Pancreas (tissue), 10 donors: ENCODE results near the gene USP9Y. TPM values are rescaled to one million over a fixed set of nuclear protein-coding genes. Genes with fewer than 3 reads are reported as not detected.

Experiments
- ATAC-seq, 4 donors: fragments of 200-7000 bp; cut with Tn5 transposase; one replicate each; pipeline versions ENCODE4 v1.8.0 to v1.9.1; 2020; ENCODE audit warnings: mild to moderate bottlenecking in 4 of 4, moderate library complexity in 4 of 4
- DNase-seq, 6 donors: peaks; one replicate each; pipeline ENCODE4 v3.0.0-alpha.2; 2020
- FAIRE-seq: peaks from 2 replicates; lab custom pipeline; 2012; peaks lifted over from hg19 to GRCh38; lab: Jason Lieb, UNC
- H3K27ac ChIP-seq, 4 donors: fragments of 200-600 bp; sonication (generic); 1 replicate in 3 of 4; 2 replicates in 1 of 4; pipeline versions ENCODE4 v1.5.0 to v1.8.0; 2020
- H3K27me3 ChIP-seq, 4 donors: fragments of 200-600 bp; one replicate each; pipeline ENCODE4 v1.8.0; 2021
- H3K36me3 ChIP-seq, 3 donors: fragments of 200-600 bp; sonication (generic) in 1 of 3; one replicate each; pipeline versions ENCODE4 v1.5.0 to v1.8.0; 2020 to 2021
- H3K4me1 ChIP-seq, 3 donors: fragments of 200-600 bp; one replicate each; pipeline ENCODE4 v1.8.0; 2021
- H3K4me3 ChIP-seq, 4 donors: fragments of 200-600 bp; sonication (generic) in 2 of 4; one replicate each; pipeline versions ENCODE4 v1.5.0 to v1.8.0; 2020 to 2021
- H3K9me3 ChIP-seq, 4 donors: fragments of 200-600 bp; one replicate each; pipeline ENCODE4 v1.8.0; 2021
- CTCF ChIP-seq, 4 donors: fragments of 200-600 bp; sonication (generic) in 3 of 4; IDR thresholded peaks; one replicate each; pipeline versions ENCODE4 v1.5.0 to v1.8.0; 2021; ENCODE audit warnings: antibody characterized with exemption in 4 of 4
- WGBS, 2 donors: extraction: QIAGEN DNeasy Blood & Tissue Kit; methylation state at CpG; one replicate each; pipeline ENCODE4 v1.1.7; 2013; 5-methylcytosine and 5-hydroxymethylcytosine counted together
- intact Hi-C, 3 donors: fragments of 100-400 bp; cut with DNase I; formaldehyde crosslinking; loops; one replicate each; pipeline versions ENCODE4 v1.11.1 to v1.14.2; 2022
- polyA plus RNA-seq, 2 donors: library from polyadenylated mRNA; stranded (reverse); fragments of 200-250 nt; gene quantifications; one replicate each; pipeline ENCODE4 v1.2.3, GENCODE V29; 2013
- total RNA-seq, 6 donors: library from RNA; stranded (reverse); fragmentation: NEBNext Ultra II Directional in 4 of 6; extraction: Animal tissue kit (Norgen Biotek cat#: 25700) in 4 of 6; gene quantifications; one replicate each; pipeline versions ENCODE4 v1.2.1 to v1.2.4, GENCODE V29; 2021 to 2023
- donor health status: healthy with polysubstance abuse.
- donor health status: DM: no; HTN: no; CAD: no; lungs with moderate emphysema.
- donor health status: DM: no; HTN: no; CAD: no.
- donor health status: control.
- donor health status: control.
- donor health status: Bipolar disorder and iron deficiency.
- donor health status: DM: yes; HTN: yes; CAD: no.
- donor health status: DM: no; HTN: no; CAD: no.
- donor health status: DM: no; HTN: no; CAD: no.
- donor health status: DM: yes; HTN: yes; CAD: no.

Gene USP9Y
- total and polyA plus RNA-seq, 8 donors, result 0.09 to 20.4 (median 10.4) TPM; not detected in 5

GRCh38 chrY:12809034-12809433, 108.0 kb downstream of the USP9Y start:
- no peak overlapping the region for H3K27ac ChIP-seq
- FAIRE-seq (no peak), ATAC-seq (no peak), DNase-seq (no peak)
- H3K9me3 ChIP-seq, result no peaks in the 10 kb centered on the region
- no peaks in the 10 kb centered on the region for H3K4me1 ChIP-seq
- no peak overlapping the region for H3K4me3 ChIP-seq
- H3K27me3 ChIP-seq, result no peaks in the 10 kb centered on the region
- TF ChIP-seq CTCF (IDR thresholded peaks at IDR 0.05), result no peak
- intact Hi-C loops, result no loop called here
- H3K36me3 ChIP-seq, result no peaks in the 10 kb centered on the region
- WGBS, 2 donors, result 48% methylated on average over 3 of the region's 3 CpGs; no CpG with 5 or more reads in 1 of the 2 donors

DNA sequence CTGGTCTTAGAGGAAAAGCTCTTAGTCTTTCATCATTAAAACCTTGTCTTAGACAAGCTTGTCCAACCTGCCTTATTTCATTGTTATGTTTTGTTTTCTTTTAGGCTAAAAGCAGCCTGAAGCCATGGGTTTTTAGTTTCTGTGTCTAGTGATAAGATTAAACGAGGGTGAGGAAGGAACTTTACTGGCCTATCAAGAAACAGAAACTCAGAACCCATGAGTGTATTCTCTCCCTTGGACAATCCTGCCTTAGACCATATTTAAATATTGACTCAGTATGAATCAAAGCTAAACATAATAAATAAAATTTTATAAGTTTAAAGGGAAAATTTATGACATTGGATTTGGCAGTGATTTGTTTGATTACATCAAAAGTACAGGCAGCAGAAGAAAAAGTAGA, 122.4 kb downstream of the USP9Y start:
- no peak for ATAC-seq
- DNase-seq, result no peak
- no peak overlapping the region for H3K27ac ChIP-seq
- H3K4me3 ChIP-seq, result no peak overlapping the region
- intact Hi-C loops, result no loop called here
- WGBS, 2 donors, result 43% methylated on average over 1 of the region's 1 CpG; no CpG with 5 or more reads in 1 of the 2 donors
- H3K9me3 ChIP-seq, result no peaks in the 10 kb centered on the region
- no peak for TF ChIP-seq CTCF (IDR thresholded peaks at IDR 0.05)
- no peaks in the 10 kb centered on the region for H3K36me3 ChIP-seq
- no peak for FAIRE-seq
- H3K4me1 ChIP-seq, result no peaks in the 10 kb centered on the region
- H3K27me3 ChIP-seq, result no peaks in the 10 kb centered on the region

DNA sequence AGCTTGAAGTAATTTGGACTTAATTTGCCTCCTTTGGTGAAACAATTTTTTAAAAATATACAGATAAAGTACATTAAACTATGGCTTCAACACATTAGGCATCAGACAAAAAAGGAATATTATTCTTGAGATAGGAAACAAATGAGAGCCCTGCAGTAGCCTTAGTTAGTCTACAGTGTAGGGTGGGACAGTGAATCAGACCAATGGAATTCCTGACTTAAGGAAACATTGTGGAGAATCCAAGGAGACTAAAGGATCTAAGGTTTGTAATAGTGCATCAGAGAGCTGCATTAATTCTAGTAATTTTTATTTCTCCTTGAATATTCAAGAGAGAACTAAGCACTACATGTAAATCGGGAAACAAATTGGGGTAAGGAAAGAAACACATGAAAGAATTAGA, 125.8 kb downstream of the USP9Y start:
- no peak for TF ChIP-seq CTCF (IDR thresholded peaks at IDR 0.05)
- FAIRE-seq (no peak), DNase-seq (no peak), ATAC-seq (no peak)
- no peak overlapping the region for H3K4me3 ChIP-seq
- H3K4me1 ChIP-seq, result no peaks in the 10 kb centered on the region
- no peaks in the 10 kb centered on the region for H3K9me3 ChIP-seq
- 97% methylated on average over 1 of the region's 1 CpG; no CpG with 5 or more reads in 1 of the 2 donors for WGBS, 2 donors
- no peak overlapping the region for H3K27ac ChIP-seq
- intact Hi-C loops, result no loop called here
- no peaks in the 10 kb centered on the region for H3K36me3 ChIP-seq
- H3K27me3 ChIP-seq, result no peaks in the 10 kb centered on the region

- Histone ChIP-seq H3K27ac (no peak overlapping the region), H3K9me3 (no peaks in the 10 kb centered on the region), H3K36me3 (no peaks in the 10 kb centered on the region), H3K4me3 (no peak overlapping the region), H3K4me1 (no peaks in the 10 kb centered on the region), H3K27me3 (no peaks in the 10 kb centered on the region)
- intact Hi-C loops, result no loop called here
- FAIRE-seq, result no peak
- 93% methylated on average over 3 of the region's 3 CpGs; no CpG with 5 or more reads in 1 of the 2 donors for WGBS, 2 donors
- no peak for DNase-seq
- ATAC-seq, result no peak
- TF ChIP-seq CTCF (IDR thresholded peaks at IDR 0.05), result no peak
Measured at GRCh38 chrY:12833284-12833683, 132.3 kb downstream of the USP9Y start.

- intact Hi-C loops, result no loop called here
- no peak for TF ChIP-seq CTCF (IDR thresholded peaks at IDR 0.05)
- Histone ChIP-seq H3K4me1 (no peaks in the 10 kb centered on the region), H3K36me3 (no peaks in the 10 kb centered on the region), H3K9me3 (no peaks in the 10 kb centered on the region), H3K27ac (no peak overlapping the region), H3K4me3 (no peak overlapping the region), H3K27me3 (no peaks in the 10 kb centered on the region)
- FAIRE-seq (no peak), DNase-seq (no peak), ATAC-seq (no peak)
- 60% methylated on average over 2 of the region's 2 CpGs; no CpG with 5 or more reads in 1 of the 2 donors for WGBS, 2 donors
Measured at GRCh38 chrY:12837550-12837949, 136.5 kb downstream of the USP9Y start.
